Measurements from ENCODE around the gene FBXL19. TPM values are rescaled to one million over a fixed set of nuclear protein-coding genes. Genes with fewer than 3 reads are reported as not detected.

Gene FBXL19
- total and polyA plus RNA-seq, 2 of the 13 experiments (the other 11 are each of a cell fraction or from before 2014, with no cell fraction given), result 6.0 to 13.7 TPM

GRCh38 chr16:30997725-30998711 lies 74.6 kb downstream of the FBXL19 start (continued):
- no peak for TF ChIP-seq ZNF280B (CRISPR knock-in tag; IDR thresholded peaks at IDR 0.05; ENCODE audit: borderline replicate concordance)
- no peak; the same call in 1 of the 2 replicates for TF ChIP-seq ZNF235 (CRISPR knock-in tag; IDR thresholded peaks at IDR 0.05; ENCODE audit: borderline replicate concordance)
- no peak for TF ChIP-seq JUND (CRISPR knock-in tag; IDR thresholded peaks at IDR 0.05)
- 0 out of 2 replicates have a peak, but pooled peaks have one; percentile 22 for TF ChIP-seq ZHX2 (IDR thresholded peaks at IDR 0.05; ENCODE audit: low read depth)
- TF ChIP-seq ZHX2 (CRISPR knock-in tag; IDR thresholded peaks at IDR 0.05; ENCODE audit: borderline replicate concordance), result no peak
- TF ChIP-seq AGO2 (optimal IDR thresholded peaks at IDR 0.05; ENCODE audit: low read depth, low read length), result peak; percentile 15
- TF ChIP-seq PATZ1 (CRISPR knock-in tag; IDR thresholded peaks at IDR 0.05), result peak; percentile 66
- peak; percentile 19; the same call in 1 of the 2 replicates for TF ChIP-seq NCOR1 (IDR thresholded peaks at IDR 0.05; ENCODE audit: borderline replicate concordance, low read length)
- TF ChIP-seq ZNF788 (CRISPR knock-in tag; IDR thresholded peaks at IDR 0.05; ENCODE audit: borderline replicate concordance), result no peak
- no peak for TF ChIP-seq SRF (IDR thresholded peaks at IDR 0.05; ENCODE audit: low read depth, low read length)
- 0 out of 2 replicates have a peak, but pooled peaks have one; percentile 22 for TF ChIP-seq MYPOP (CRISPR knock-in tag; IDR thresholded peaks at IDR 0.05)
- 0 out of 2 replicates have a peak, but pooled peaks have one; percentile 25 for TF ChIP-seq ZBTB49 (CRISPR knock-in tag; IDR thresholded peaks at IDR 0.05; ENCODE audit: borderline replicate concordance)

All from HepG2 (cell line).